ENCODE measurements around the gene GNMT. TPM values are rescaled to one million over a fixed set of nuclear protein-coding genes. Genes with fewer than 3 reads are reported as not detected.
"Not testable (repeated sequence)": the region's sequence is repeated elsewhere in the genome, so short reads cannot be mapped to it uniquely, and the experiment has no call there.

GNMT gene
- polyA plus RNA-seq, 1 of the 3 experiments (the other 2 are of a cell fraction): 2.0 TPM

- H3K4me1 ChIP-seq (ENCODE audit: control insufficient read depth in 1 of 2, insufficient read depth in 2 of 2, low read depth in 1 of 2, low read length in 1 of 2); H3K79me2 ChIP-seq (ENCODE audit: insufficient read depth); H3F3A ChIP-seq (replicated peaks; ENCODE audit: insufficient read depth); POLR2A ChIA-PET; H3K9me3 ChIP-seq; H2AFZ ChIP-seq (ENCODE audit: low read depth); H3K4me3 ChIP-seq (ENCODE audit: low read depth in 2 of 2, low read length in 1 of 2); DNase-seq; H3K27me3 ChIP-seq (ENCODE audit: insufficient read depth); H3K4me2 ChIP-seq; H3K9me2 ChIP-seq; H3K27ac ChIP-seq (ENCODE audit: low read depth in 2 of 2, low read length in 1 of 2); H3K9ac ChIP-seq; H4K20me1 ChIP-seq (ENCODE audit: insufficient read depth): not testable (repeated sequence)
- peaks cover 19 to 25% of the 10 kb centered on the region in 2 experiments for H3K36me3 ChIP-seq (replicated peaks in 1 of 2; ENCODE audit: control insufficient read depth in 1 of 2, insufficient read depth in 2 of 2, low read length in 1 of 2)
- CTCF ChIA-PET: interaction anchor here (2.1 kb wide), 1 partner anchor 40 kb away, joined by 5 read pairs; no protein-coding TSS in a partner anchor
- 95% methylated on average over 5 of the region's 5 CpGs for WGBS (ENCODE audit: low lambda C conversion rate)
Observed at GRCh38 chr6:42941356-42941755, 19.2 kb upstream of the GNMT start.

GRCh38 chr6:42942444-42942843 lies 18.1 kb upstream of the GNMT start:
- Histone ChIP-seq H3K27me3 (ENCODE audit: insufficient read depth) (no peaks in the 10 kb centered on the region), H4K20me1 (ENCODE audit: insufficient read depth) (no peaks in the 10 kb centered on the region), H3K79me2 (ENCODE audit: insufficient read depth) (no peaks in the 10 kb centered on the region), H2AFZ (ENCODE audit: low read depth) (no peak overlapping the region), H3F3A (replicated peaks; ENCODE audit: insufficient read depth) (no peaks in the 10 kb centered on the region), H3K9me2 (no peaks in the 10 kb centered on the region), H3K4me1 (ENCODE audit: control insufficient read depth in 1 of 2, insufficient read depth in 2 of 2, low read depth in 1 of 2, low read length in 1 of 2) (no peaks in the 10 kb centered on the region), H3K4me3 (ENCODE audit: low read depth in 2 of 2, low read length in 1 of 2) (no peak overlapping the region), H3K9ac (no peak overlapping the region), H3K27ac (ENCODE audit: low read depth in 2 of 2, low read length in 1 of 2) (no peak overlapping the region), H3K36me3 (replicated peaks in 1 of 2; ENCODE audit: control insufficient read depth in 1 of 2, insufficient read depth in 2 of 2, low read length in 1 of 2) (peaks cover 16 to 22% of the 10 kb centered on the region in 2 experiments), H3K9me3 (no peaks in the 10 kb centered on the region), H3K4me2 (no peak overlapping the region)
- no peak for DNase-seq
- TF ChIP-seq USF1 (IDR thresholded peaks at IDR 0.05; ENCODE audit: borderline replicate concordance, low read depth) (no peak), POLR2AphosphoS5 (IDR thresholded peaks at IDR 0.05; ENCODE audit: low read depth, low read length) (no peak), FOSL2 (IDR thresholded peaks at IDR 0.05; ENCODE audit: borderline replicate concordance, low read depth) (no peak), NRF1 (IDR thresholded peaks at IDR 0.05; ENCODE audit: low read depth, low read length) (no peak), YY1 (IDR thresholded peaks at IDR 0.05; ENCODE audit: low read depth) (no peak), RCOR1 (IDR thresholded peaks at IDR 0.05; ENCODE audit: low read length) (no peak), REST (IDR thresholded peaks at IDR 0.05; ENCODE audit: low read depth, low read length) (no peak), NFIC (IDR thresholded peaks at IDR 0.05; ENCODE audit: borderline replicate concordance) (no peak), FOXM1 (IDR thresholded peaks at IDR 0.05; ENCODE audit: low read depth) (no peak), PBX3 (IDR thresholded peaks at IDR 0.05) (no peak), RXRA (IDR thresholded peaks at IDR 0.05; ENCODE audit: borderline replicate concordance, low read depth) (no peak), GABPA (IDR thresholded peaks at IDR 0.05; ENCODE audit: low read depth) (no peak)
- ChIA-PET POLR2A (interaction anchor here (0.6 kb wide), 1 partner anchor 187 kb away, joined by 4 read pairs; no protein-coding TSS in a partner anchor), CTCF (no interaction called here)
- 95% methylated on average over 7 of the region's 7 CpGs for WGBS (ENCODE audit: low lambda C conversion rate)

Data from SK-N-SH (cell line).